Measurements from ENCODE around the gene KIR3DL2.
"Not testable (repeated sequence)": the region's sequence is repeated elsewhere in the genome, so short reads cannot be mapped to it uniquely, and the experiment has no call there.

KIR3DL2 gene

DNA sequence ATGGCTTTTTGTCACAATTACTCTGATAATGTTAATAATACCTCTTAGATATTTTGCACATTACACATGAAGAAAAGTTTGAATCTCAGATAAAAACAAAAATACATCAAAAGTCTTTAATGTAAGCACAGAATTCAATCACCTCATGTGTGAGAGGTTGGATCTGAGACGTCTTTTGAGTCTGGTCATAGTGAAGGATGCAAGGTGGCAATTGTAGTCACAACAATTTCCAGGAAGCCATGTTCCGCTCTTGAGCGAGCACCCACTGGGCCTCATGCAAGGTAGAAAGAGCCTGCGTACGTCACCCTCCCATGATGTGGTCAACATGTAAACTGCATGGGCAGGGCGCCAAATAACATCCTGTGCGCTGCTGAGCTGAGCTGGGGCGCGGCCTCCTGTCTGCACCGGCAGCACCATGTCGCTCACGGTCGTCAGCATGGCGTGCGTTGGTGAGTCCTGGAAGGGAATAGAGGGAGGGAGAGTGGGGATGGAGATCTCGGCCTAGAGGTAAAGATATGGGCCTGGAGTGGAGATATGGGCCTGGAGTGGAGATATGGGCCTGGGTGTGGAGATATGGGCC is at the start of gene KIR3DL2:
Gene KIR3DL2, plus strand, starts transcription at position 383 of the 580 bp plus-strand sequence. Its CDS starts 33 bp downstream, at position 416.
- not testable (repeated sequence) for DNase-seq

DNA sequence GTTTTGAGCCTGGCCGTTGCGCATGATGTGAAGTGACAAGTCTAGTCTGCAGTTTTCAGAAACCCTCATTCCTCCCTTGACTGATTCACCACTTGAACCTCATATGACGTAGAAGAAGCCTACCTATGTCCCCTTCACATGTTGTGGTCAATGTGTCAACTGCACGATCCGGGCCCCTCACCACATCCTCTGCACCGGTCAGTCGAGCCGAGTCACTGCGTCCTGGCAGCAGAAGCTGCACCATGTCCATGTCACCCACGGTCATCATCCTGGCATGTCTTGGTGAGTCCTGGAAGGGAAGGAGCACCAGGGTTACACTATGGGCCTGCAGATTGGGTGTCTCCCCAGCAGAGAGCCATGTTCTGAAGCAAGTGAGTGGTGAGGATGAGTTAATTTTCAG is 46.8 kb upstream of the KIR3DL2 start, which contains the start of gene KIR2DL4:
Gene KIR2DL4, plus strand, starts transcription at position 201 of the 400 bp plus-strand sequence. Its CDS starts 42 bp downstream, at position 243.
- no peak for DNase-seq

DNA sequence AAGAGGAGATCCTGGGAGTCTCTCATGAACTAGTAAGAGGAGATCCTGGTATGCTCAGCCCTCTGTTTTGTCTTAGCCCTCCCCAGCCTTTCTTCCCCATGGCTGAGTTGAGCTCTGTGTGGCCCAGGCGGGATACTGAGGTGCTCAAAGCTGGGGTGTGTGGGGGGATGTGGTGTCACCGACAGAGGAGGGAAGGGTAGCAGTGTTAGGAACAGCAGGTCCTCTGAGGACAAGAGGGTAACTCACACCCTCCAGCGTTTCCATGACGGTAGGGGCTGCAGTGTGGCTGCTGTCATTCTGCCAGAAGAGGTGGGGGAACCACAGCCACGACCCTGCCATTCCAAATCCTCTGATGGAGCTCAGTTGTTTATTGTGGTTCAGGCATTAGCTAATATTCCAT is 46.1 kb upstream of the KIR3DL2 start:
- no peak for DNase-seq

DNA sequence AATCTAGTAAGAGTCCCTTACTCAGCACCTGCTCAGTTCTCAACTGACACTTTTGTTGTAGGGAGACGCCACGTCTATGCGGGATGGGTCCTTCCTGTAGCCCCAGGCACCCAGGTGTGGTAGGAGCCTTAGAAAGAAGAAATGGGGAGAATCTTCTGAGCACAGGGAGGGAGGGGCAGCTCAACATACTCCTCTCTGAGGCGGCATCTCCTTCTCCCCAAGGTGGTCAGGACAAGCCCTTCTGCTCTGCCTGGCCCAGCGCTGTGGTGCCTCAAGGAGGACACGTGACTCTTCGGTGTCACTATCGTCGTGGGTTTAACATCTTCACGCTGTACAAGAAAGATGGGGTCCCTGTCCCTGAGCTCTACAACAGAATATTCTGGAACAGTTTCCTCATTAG is 45.7 kb upstream of the KIR3DL2 start:
- no peak for DNase-seq

DNA sequence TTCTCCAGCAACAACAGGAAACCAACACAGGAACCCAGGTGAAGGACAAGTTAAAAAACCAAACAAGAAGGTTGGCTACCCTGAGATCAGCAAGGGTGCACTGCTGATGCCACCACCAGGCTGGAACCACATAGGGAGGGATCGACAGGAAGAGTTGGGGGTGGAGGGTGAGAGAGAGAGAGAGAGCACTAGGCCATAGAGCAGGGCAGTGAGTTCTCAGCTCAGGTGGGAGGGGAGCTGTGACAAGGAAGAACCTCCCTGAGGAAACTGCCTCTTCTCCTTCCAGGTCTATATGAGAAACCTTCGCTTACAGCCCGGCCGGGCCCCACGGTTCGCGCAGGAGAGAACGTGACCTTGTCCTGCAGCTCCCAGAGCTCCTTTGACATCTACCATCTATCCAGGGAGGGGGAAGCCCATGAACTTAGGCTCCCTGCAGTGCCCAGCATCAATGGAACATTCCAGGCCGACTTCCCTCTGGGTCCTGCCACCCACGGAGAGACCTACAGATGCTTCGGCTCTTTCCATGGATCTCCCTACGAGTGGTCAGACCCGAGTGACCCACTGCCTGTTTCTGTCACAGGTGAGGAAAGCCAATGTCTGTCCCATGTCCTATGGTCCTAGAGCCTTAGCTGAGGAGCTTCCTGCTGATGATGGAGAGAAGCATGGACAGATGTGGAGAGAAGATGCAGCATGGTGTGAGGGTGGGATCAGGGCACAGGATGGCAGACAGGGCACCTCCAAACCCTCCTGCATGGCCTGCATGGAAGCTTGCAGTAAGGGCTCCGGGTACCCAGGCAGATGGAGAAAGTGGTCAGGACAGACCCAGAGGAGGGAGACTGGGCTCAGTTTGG is 44.4 kb upstream of the KIR3DL2 start:
- DNase-seq, result no peak

DNA sequence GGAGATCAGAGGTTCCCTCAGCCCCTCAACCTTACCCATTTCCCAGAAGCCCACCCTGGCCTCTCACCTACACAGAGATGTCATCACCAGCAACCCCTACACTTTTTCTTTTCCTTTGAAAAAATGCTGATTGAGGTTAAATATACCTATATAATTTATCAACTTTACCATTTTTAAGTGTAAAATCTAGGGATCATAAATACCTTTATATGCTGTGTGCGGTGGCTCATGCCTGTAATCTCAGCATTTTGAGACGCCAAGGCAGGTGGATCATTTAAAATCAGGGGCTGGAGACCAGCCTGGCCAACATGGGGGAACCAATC is 43.8 kb upstream of the KIR3DL2 start:
- DNase-seq, result no peak

DNA sequence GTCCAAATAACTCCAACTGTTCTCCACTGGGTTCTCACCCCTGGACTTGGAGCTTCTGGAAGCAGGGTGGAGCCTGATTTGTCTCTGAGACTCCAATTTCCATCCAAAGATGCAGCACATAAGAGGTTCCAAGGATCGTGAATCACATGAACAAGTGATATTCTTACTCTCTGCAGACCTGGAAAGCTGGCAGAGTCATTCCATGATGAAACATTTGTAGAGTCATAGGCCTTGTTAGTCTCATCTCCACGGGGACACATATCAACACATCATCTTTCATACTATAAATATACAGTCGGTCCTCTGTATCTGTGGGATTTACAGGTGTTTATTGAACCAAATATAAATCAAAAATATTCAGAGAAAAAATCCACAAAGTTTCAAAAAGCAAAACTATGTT is 35.7 kb upstream of the KIR3DL2 start:
- not testable (repeated sequence) for DNase-seq

DNA sequence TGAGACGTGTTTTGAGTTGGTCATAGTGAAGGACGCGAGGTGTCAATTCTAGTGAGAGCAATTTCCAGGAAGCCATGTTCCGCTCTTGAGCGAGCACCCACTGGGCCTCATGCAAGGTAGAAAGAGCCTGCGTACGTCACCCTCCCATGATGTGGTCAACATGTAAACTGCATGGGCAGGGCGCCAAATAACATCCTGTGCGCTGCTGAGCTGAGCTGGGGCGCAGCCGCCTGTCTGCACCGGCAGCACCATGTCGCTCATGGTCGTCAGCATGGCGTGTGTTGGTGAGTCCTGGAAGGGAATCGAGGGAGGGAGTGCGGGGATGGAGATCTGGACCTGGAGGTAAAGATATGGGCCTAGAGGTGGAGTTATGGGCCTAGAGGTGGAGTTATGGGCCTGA is 34.0 kb upstream of the KIR3DL2 start, which contains the start of gene KIR3DL1:
Gene KIR3DL1, plus strand, starts transcription at position 218 of the 400 bp plus-strand sequence.
- DNase-seq, result not testable (repeated sequence)

DNA sequence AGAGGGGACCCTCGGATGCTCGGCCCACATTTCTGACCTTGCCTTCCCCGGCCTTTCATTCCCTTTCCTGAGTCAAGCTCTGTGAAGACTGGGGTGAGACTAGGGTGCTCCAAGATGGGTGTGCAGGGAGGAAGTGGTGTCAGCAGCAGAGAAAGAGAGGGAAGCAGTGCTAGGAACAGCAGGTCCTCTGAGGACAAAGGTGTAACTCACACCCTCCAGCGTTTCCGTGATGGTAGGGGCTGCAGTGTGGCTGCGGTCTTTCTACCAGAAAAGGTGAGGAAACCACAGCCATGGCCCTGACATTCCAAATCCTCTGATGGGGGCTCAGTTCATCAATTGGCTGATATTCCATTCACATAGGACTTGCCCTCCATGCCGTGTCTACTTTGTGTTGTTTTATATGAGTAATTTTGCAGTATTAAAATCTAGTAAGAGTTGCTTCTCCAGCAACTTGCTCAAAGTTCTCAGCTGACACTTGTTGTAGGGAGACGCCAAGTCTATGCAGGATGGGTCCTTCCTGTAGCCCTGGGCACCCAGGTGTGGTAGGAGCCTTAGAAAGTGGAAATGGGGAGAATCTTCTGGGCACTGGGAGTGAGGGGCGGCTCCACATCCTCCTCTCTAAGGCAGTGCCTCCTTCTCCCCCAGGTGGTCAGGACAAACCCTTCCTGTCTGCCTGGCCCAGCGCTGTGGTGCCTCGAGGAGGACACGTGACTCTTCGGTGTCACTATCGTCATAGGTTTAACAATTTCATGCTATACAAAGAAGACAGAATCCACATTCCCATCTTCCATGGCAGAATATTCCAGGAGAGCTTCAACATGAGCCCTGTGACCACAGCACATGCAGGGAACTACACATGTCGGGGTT is 32.3 kb upstream of the KIR3DL2 start:
- no peak for DNase-seq

DNA sequence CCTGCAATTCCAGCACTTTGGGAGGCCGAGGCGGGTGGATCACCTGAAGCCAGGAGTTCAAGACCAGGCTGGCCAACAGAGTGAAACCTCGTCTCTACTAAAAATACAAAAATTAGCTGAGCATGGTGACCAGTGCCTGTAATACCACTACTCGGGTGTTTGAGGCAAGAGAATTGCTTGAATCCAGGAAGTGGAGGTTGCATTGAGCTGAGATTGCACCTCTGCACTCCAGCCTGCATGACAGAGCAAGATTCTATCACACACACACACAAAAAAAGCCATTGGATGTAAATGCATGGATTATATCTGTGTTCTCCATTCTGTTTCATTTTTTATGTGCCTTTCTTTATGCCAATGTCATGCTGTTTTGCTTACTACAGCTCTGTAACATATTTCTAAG is 25.8 kb upstream of the KIR3DL2 start:
- not testable (repeated sequence) for DNase-seq

DNA sequence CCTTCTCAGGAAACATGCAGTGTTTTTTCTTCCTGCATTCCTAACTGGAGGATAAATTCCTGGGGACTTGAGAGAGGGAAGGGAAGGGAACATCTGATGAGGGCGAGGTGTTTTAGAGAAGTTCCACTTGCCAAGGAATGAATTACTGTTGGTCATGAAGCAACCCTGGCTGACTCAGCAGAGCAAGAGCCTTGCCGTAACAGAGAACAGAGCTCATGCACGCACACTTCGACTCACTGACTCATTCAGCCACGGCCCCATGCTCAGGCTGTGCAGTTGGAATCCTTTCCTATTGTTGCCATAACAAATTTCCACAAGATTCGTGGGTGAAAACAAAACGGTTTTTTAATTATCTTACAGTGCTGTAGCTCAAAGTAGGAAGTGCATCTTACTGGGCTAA is 24.9 kb upstream of the KIR3DL2 start:
- DNase-seq, result not testable (repeated sequence)

DNA sequence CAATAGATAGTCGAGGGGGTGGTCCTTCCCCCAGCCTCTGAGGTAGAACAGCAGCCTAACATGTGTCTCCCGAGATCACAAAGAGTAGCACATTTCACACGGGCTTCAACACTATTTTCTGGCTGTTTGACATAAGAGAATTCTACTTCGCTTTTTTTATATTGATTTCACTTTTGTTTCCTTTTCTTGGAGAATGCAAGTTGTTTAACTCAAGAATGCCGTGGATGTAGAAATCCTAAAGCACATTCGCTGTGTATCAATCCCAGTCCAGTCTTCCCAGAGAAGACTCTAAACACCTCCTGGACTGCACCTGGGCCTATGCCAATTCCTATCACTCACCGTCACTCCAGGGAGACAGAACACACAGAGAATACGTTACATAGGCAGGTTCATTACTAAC is 22.2 kb upstream of the KIR3DL2 start:
- not testable (repeated sequence) for DNase-seq

DNA sequence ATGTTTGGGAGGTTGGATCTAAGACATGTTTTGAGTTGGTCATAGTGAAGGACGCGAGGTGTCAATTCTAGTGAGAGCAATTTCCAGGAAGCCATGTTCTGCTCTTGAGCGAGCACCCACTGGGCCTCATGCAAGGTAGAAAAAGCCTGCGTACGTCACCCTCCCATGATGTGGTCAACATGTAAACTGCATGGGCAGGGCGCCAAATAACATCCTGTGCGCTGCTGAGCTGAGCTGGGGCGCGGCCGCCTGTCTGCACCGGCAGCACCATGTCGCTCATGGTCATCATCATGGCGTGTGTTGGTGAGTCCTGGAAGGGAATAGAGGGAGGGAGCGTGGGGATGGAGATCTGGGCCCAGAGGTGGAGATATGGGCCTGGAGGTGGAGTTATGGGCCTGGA is 17.7 kb upstream of the KIR3DL2 start, which contains the start of gene KIR2DS4:
Gene KIR2DS4, plus strand, starts transcription at position 181 of the 400 bp plus-strand sequence.
- DNase-seq, result not testable (repeated sequence)

DNA sequence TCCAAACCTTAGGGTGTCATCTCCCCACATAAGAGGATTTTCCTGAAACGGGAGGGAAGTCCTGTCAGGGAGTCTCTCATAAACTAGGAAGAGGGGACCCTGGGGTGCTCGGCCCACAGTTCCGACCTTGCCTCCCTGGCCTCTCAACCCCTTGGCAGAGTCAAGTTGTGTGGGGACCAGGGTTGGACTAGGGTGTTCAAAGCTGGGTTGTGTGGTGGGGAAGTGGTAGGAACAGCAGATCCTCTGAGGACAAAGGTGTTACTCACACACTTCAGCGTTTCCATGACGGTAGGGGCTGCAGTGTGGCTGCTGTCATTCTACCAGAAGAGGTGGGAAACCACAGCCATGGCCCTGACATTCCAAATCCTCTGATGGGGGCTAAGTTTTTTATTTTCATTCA is 15.1 kb upstream of the KIR3DL2 start:
- not testable (repeated sequence) for DNase-seq

DNA sequence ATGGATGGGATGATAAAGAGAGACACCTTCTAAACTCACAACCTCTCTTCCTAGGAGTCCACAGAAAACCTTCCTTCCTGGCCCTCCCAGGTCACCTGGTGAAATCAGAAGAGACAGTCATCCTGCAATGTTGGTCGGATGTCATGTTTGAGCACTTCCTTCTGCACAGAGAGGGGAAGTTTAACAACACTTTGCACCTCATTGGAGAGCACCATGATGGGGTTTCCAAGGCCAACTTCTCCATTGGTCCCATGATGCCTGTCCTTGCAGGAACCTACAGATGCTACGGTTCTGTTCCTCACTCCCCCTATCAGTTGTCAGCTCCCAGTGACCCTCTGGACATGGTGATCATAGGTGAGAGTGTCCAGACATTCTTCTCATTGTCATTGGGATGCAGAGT is 12.7 kb upstream of the KIR3DL2 start:
- not testable (repeated sequence) for DNase-seq

DNA sequence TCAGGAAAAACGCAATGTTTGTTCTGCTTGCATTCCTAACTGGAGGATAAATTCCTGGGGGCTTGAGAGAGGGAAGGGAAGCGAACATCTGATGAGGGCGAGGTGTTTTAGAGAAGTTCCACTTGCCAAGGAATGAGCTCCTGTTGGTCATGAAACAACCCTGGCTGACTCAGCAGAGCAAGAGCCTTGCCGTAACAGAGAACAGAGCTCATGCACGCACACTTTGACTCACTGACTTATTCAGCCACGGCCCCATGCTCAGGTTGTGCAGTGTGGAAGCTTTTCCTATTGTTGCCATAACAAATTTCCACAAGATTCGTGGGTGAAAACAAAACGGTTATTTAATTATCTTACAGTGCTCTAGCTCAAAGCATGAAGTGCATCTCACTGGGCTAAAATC is 7.1 kb upstream of the KIR3DL2 start:
- DNase-seq, result not testable (repeated sequence)

DNA sequence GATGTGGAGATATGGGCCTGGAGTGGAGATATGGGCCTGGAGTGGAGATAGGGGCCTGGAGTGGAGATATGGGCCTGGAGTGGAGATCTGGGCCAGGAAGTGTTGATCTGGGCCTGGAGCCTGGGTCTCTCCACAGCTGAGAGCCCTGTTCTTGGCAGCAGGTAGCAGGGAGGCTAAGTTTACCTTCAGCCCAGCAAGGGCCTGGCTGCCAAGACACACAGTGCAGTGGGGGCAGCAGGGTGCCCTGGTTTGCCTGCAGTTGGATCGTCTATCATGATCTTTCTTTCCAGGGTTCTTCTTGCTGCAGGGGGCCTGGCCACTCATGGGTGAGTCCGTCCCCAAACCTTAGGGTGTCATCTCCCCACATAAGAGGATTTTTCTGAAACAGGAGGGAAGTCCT is 687 bp downstream of the KIR3DL2 start:
- DNase-seq, result no peak

DNA sequence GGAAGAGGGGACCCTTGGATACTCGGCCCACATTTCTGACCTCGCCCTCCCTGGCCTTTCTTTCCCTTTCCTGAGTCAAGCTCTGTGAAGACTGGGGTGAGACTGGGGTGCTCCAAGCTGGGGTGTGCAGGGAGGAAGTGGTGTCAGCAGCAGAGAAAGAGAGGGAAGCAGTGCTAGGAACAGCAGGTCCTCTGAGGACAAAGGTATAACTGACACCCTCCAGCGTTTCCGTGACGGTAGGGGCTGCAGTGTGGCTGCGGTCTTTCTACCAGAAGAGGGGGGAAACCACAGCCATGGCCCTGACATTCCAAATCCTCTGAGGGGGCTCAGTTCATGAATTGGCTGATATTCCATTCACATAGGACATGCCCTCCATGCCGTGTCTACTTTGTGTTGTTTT is 1.1 kb downstream of the KIR3DL2 start:
- no peak for DNase-seq

DNA sequence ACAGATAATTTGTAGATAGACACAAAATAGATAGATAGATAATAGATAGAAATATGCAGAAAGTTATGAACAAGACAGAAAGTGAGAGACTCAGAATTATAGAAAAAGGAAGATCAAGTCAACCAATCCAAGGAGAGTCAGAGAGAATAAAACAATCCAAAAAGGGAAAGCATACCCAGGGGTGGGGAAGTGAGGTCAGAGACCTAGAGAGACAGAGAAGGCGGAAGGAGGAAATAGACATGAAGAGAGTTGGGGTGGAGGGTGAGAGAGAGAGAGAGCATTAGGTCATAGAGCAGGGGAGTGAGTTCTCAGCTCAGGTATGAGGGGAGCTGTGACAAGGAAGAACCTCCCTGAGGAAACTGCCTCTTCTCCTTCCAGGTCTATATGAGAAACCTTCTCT is 5.0 kb downstream of the KIR3DL2 start:
- not testable (repeated sequence) for DNase-seq

DNA sequence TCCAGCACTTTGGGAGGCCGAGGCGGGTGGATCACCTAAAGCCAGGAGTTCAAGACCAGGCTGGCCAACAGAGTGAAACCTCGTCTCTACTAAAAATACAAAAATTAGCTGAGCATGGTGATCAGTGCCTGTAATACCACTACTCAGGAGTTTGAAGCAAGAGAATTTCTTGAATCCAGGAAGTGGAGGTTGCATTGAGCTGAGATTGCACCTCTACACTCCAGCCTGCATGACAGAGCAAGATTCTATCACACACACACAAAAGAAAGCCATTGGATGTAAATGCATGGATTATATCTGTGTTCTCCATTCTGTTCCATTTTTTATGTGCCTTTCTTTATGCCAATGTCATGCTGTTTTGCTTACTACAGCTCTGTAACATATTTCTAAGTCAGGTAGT is 8.2 kb downstream of the KIR3DL2 start:
- DNase-seq, result not testable (repeated sequence)

DNA sequence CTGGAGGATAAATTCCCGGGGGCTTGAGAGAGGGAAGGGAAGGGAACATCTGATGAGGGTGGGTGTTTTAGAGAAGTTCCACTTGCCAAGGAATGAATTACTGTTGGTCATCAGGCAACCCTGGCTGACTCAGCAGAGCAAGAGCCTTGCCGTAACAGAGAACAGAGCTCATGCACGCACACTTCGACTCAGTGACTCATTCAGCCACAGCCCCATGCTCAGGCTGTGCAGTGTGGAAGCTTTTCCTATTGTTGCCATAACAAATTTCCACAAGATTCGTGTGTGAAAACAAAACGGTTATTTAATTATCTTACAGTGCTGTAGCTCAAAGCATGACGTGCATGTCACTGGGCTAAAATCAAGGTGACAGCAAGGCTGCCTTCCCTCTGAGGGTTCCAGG is 9.2 kb downstream of the KIR3DL2 start:
- not testable (repeated sequence) for DNase-seq

DNA sequence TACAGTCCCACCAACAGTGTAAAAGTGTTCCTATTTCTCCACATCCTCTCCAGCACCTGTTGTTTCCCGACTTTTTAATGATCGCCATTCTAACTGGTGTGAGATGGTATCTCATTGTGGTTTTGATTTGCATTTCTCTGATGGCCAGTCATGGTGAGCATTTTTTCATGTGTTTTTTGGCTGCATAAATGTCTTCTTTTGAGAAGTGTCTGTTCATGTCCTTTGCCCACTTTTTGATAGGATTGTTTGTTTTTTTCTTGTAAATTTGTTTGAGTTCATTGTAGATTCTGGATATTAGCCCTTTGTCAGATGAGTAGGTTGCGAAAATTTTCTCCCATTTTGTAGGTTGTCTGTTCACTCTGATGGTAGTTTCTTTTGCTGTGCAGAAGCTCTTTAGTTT is 13.2 kb downstream of the KIR3DL2 start:
- not testable (repeated sequence) for DNase-seq

DNA sequence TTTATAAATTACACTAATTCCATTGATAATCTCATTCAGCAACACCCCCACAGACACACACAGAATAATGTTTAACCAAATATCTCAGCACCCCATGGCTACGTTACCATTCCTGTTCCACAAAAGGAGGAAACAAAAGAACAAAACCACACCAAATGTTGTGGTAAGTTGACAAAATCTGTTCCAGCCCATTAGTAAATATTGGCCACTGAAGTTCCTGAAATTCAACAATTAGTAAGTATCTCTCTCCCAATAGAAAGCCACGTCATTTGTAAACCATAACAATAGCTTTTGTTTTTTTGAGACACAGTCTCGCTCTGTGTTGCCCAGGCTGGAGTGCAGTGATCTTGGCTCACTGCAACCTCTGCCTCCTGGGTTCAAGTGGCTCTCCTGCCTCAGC is 21.5 kb downstream of the KIR3DL2 start:
- no peak for DNase-seq

Data from CD4-positive, alpha-beta T cell treated with Interleukin-6 for 4 hours (primary cell).